ENCODE results near the gene USP48.
A peak's percentile ranks its signal among the peaks of the same experiment; 100 is the strongest.
"Not testable (repeated sequence)": the region's sequence is repeated elsewhere in the genome, so short reads cannot be mapped to it uniquely, and the experiment has no call there.

The USP48 gene

DNA sequence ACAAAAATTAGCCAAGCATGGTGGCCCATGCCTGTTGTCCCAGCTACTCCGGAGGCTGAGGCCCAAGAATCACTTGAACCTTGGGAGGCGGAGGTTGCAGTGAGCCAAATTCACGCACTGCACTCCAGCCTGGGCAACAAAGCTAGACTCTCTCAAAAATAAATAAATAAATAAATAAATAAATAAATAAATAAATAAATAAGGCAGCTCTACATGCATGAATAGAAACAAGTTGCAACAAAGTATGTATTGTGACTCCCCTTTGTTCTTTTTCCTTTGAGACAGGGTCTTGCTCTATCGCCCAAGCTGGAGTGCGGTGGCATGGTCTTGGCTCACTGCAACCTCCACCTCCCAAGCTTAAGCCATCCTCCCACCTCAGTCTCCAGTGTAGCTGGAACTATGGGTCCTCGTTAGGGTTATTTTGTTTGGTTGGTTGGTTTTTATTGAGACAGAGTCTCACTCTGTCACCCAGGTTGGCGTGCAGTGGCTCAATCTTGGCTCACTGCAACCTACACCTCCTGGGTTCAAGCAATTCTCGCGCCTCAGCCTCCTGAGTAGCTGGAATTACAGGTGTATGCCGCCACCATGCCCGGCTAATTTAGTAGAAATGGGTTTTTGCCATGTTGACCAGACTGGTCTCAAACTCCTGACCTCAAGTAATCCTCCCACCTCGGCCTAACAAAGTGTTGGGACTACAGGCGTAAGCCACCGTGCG, 8.0 kb downstream of the USP48 start:
- TF ChIP-seq, protein P1, sequence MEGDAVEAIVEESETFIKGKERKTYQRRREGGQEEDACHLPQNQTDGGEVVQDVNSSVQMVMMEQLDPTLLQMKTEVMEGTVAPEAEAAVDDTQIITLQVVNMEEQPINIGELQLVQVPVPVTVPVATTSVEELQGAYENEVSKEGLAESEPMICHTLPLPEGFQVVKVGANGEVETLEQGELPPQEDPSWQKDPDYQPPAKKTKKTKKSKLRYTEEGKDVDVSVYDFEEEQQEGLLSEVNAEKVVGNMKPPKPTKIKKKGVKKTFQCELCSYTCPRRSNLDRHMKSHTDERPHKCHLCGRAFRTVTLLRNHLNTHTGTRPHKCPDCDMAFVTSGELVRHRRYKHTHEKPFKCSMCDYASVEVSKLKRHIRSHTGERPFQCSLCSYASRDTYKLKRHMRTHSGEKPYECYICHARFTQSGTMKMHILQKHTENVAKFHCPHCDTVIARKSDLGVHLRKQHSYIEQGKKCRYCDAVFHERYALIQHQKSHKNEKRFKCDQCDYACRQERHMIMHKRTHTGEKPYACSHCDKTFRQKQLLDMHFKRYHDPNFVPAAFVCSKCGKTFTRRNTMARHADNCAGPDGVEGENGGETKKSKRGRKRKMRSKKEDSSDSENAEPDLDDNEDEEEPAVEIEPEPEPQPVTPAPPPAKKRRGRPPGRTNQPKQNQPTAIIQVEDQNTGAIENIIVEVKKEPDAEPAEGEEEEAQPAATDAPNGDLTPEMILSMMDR (IDR thresholded peaks at IDR 0.05; ENCODE audit: borderline replicate concordance, control extremely low read depth, extremely low read depth, insufficient read depth, missing control alignments), result no peak
- DNase-seq (ENCODE audit: low spot score), result no peak
- in situ Hi-C loops (cut with MboI; ENCODE audit: low sequenced_read_pairs, unreplicated experiment), result no loop called here

DNA sequence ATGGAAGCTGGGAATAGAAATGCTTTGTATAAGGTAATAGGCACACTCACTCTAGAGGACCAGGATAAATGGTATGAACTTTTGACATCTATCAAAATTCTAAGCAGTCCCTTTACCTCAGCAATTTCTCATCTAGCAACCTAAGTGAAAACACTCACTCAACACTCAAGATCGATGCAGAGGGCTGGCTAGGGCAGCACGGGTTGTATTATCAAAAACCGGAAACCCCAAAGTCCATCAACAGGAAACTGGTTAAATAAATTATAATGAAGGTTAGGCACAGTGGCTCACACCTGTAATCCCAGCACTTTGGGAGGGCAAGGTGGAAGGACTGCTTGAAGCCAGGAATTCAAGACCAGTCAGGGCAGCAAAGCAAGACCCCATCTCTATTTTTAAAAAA, 9.4 kb downstream of the USP48 start:
- TF ChIP-seq, protein P1 (IDR thresholded peaks at IDR 0.05; ENCODE audit: borderline replicate concordance, control extremely low read depth, extremely low read depth, insufficient read depth, missing control alignments), result no peak
- peak; percentile 34 for DNase-seq (ENCODE audit: low spot score)

DNA sequence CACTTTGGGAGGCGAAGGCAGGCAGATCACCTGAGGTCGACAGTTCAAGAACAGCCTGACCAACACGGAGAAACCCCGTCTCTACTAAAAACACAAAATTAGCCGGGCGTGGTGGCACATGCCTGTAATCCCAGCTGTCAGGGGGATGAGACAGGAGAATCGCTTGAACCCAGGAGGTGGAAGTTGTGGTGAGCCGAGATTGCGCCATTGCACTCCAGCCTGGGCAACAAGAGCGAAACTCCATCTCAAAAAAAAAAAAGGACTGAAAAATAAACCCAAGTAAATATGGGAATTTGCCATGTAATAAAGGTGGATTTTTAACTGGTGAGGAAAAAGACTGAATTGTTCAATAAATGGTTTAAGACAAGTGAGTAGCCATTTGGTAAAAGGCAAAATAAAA, 11.3 kb downstream of the USP48 start:
- in situ Hi-C loops (cut with MboI; ENCODE audit: low sequenced_read_pairs, unreplicated experiment); DNase-seq (ENCODE audit: low spot score): not testable (repeated sequence)

More for the DNA sequence above, 9.4 kb downstream of the USP48 start:
- in situ Hi-C loops (cut with MboI; ENCODE audit: low sequenced_read_pairs, unreplicated experiment), result no loop called here

DNA sequence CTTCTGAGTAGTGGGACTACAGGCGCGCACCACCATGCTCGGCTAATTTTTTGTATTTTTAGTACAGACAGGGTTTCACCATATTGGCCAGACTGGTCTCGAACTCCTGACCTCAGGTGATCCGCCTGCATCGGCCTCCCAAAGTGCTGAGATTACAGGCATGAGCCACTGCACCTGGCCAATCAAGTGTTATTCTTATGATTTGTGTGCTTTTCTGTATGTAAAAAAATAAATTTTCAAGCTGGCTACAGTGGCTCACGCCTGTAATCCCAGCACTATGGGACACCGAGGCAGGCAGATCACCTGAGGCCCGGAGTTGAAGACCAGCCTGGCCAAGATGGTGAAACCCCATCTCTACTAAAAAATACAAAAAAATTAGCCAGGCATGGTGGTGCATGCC, 12.3 kb downstream of the USP48 start:
- in situ Hi-C loops (cut with MboI; ENCODE audit: low sequenced_read_pairs, unreplicated experiment); DNase-seq (ENCODE audit: low spot score): not testable (repeated sequence)

DNA sequence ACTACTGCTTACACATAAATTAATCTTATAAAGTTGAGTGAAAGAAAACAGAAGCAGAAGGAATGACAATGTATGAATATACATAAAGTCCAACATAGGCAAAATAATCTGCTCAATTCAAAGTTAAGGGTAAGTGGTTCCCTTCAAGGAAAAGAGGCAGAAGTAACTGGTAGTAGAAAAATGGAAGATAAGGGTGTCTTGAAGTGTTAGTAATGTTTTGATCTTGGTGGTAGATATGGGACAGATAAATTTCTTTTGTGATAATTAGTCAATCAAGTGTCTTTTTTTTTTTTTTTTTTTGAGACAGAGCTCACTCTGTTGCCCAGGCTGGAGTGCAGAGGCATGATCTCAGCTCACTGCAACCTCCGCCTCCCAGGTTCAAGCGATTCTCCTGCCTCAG, 12.7 kb downstream of the USP48 start:
- in situ Hi-C loops (cut with MboI; ENCODE audit: low sequenced_read_pairs, unreplicated experiment), result no loop called here
- no peak for DNase-seq (ENCODE audit: low spot score)
- TF ChIP-seq, protein P1 (IDR thresholded peaks at IDR 0.05; ENCODE audit: borderline replicate concordance, control extremely low read depth, extremely low read depth, insufficient read depth, missing control alignments), result no peak

DNA sequence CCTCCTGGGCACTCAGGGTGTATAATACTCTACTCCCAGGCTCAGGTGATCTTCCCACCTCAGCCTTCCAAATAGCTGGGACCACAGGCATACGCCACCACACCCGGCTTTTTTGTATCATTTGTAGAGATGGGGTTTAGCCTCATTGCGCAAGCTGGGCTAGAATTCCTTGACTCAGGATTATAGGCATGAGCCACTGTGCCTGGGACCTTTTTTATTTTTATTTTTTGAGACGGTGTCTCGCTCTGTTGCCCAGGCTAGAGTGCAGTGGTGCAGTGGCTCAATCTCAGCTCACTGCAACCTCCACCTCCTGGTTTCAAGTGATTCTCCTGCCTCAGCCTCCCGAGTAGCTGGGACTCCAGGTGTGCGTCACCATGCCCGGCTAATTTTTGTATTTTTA, 15.8 kb downstream of the USP48 start:
- DNase-seq (ENCODE audit: low spot score); in situ Hi-C loops (cut with MboI; ENCODE audit: low sequenced_read_pairs, unreplicated experiment): not testable (repeated sequence)

DNA sequence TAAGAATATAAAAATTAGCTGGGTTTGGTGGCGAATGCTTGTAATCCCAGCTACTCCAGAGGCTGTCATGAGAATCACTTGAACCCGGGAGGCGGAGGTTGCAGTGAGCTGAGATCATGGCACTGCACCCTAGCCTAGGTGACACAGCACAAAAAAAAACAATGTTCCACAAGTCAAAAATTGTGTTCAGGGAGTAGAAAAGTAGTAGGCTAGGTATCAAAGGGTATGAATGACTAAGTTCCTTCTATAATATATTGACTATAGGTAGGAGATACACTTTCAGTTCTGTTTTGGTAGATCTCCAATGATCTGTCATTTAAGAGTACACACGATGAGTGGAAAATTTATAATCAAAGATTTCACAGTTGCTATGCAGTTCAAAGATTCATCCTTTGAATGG, 16.7 kb downstream of the USP48 start:
- TF ChIP-seq, protein P1 (IDR thresholded peaks at IDR 0.05; ENCODE audit: borderline replicate concordance, control extremely low read depth, extremely low read depth, insufficient read depth, missing control alignments), result no peak
- in situ Hi-C loops (cut with MboI; ENCODE audit: low sequenced_read_pairs, unreplicated experiment), result no loop called here
- peak; percentile 39 for DNase-seq (ENCODE audit: low spot score)

DNA sequence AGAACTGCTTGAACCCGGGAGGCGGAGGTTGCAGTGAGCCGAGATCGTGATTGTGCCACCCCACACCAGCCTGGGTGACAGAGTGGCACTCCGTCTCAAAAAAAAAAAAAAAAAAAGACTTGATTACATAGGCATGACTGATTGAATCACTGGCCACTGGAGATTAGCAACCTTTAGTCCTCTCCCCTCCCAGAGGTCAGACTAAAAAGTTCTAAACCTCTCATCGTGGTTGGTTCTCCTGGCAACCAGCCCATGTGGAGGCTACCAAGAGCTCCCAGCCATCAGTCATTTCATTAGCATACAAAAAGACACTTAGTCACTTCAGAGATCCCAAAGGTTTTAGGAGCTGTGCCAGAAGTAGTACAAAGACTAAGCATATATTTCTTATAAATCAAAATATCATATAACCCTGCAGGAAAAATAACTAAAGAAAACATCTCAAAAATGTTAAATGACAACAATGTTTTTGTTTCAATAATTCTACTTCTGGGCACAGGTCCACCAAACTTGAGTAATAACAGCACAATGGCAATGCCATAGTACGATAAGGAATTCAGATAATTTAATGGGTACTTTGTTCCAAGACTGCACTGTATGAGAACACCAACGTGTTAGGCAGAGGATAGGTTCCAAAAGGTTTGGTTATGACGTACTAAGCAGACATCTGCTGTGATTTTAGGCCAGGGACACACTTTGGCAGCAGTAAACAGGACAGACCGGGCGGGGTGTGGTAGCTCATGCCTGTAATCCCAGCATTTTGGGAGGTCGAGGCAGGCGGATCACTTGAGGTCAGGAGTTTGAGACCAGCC, 18.1 kb downstream of the USP48 start:
- TF ChIP-seq, protein P1 (IDR thresholded peaks at IDR 0.05; ENCODE audit: borderline replicate concordance, control extremely low read depth, extremely low read depth, insufficient read depth, missing control alignments), result no peak
- DNase-seq (ENCODE audit: low spot score), result no peak
- in situ Hi-C loops (cut with MboI; ENCODE audit: low sequenced_read_pairs, unreplicated experiment), result no loop called here
